B cell (primary cell): ENCODE measurements around the gene NUP98. TPM values are rescaled to one million over a fixed set of nuclear protein-coding genes. Genes with fewer than 3 reads are reported as not detected.

Experiments used
- ATAC-seq: fragments of 200-7000 bp; cut with Tn5 transposase; one replicate; pipeline ENCODE4 v1.10.0; 2021; ENCODE audit warnings: low read depth, mild to moderate bottlenecking, moderate number of reproducible peaks, moderate library complexity
- CTCF ChIA-PET: fragments of 350-600 bp; sonication (Branson Sonifier 250); formaldehyde crosslinking; loops from one replicate; lab custom pipeline; 2021; ENCODE audit warnings: antibody characterized with exemption, inconsistent platforms; lab: Charles Lee
- POLR2A ChIA-PET: fragments of 350-600 bp; sonication (Branson Sonifier 250); formaldehyde crosslinking; loops from one replicate; lab custom pipeline; 2021; ENCODE audit warnings: antibody characterized with exemption; lab: Charles Lee
- DNase-seq: peaks from one replicate; pipeline ENCODE4 v3.0.0; 2013
- H2AFZ ChIP-seq: 2 replicates; pipeline ENCODE4 v1.6.1; 2012; ENCODE audit warnings: mild to moderate bottlenecking, low read depth, low read length; ENCODE audit not compliant: insufficient read depth, poor library complexity, severe bottlenecking
- H3K27ac ChIP-seq, 2 donors: 1 replicate in 1 of 2; 2 replicates in 1 of 2; pipeline ENCODE4 v1.5.1; 2012 to 2013; ENCODE audit warnings: low read length in 2 of 2, mild to moderate bottlenecking in 2 of 2, moderate library complexity in 1 of 2
- H3K27me3 ChIP-seq, 4 experiments: fragments of 200-600 bp in 1 of 4; sonication (generic) in 1 of 4; replicated peaks in 1 of 4; 1 replicate in 2 of 4; 2 replicates in 2 of 4; pipeline versions ENCODE4 v1.6.1 to v1.7.0; 2013 to 2016; ENCODE audit warnings: low read length in 3 of 4, mild to moderate bottlenecking in 2 of 4, mixed read lengths in 1 of 4, moderate library complexity in 1 of 4; ENCODE audit not compliant: insufficient read depth in 4 of 4, control insufficient read depth in 3 of 4; ENCODE audit errors: control extremely low read depth in 1 of 4
- H3K36me3 ChIP-seq, 2 experiments: replicated peaks in 1 of 2; 1 replicate in 1 of 2; 2 replicates in 1 of 2; pipeline versions ENCODE4 v1.6.1 to v1.7.1; 2013; ENCODE audit warnings: low read length in 1 of 2; ENCODE audit not compliant: insufficient read depth in 2 of 2, control insufficient read depth in 1 of 2; ENCODE audit errors: control extremely low read depth in 1 of 2, extremely low read depth in 1 of 2
- H3K4me1 ChIP-seq, 2 donors: fragments of 200-600 bp in 1 of 2; sonication (generic) in 1 of 2; 1 replicate in 1 of 2; 2 replicates in 1 of 2; pipeline versions ENCODE4 v1.5.1 to v1.6.1; 2013 to 2017; ENCODE audit warnings: low read length in 2 of 2; ENCODE audit not compliant: control insufficient read depth in 2 of 2, insufficient read depth in 2 of 2
- H3K4me2 ChIP-seq: replicated peaks from 2 replicates; pipeline ENCODE3; 2012; ENCODE audit warnings: mild to moderate bottlenecking, low read depth, low read length; ENCODE audit not compliant: poor library complexity, severe bottlenecking
- H3K4me3 ChIP-seq, 5 experiments: fragments of 200-600 bp in 1 of 5; sonication (generic) in 1 of 5; 1 replicate in 3 of 5; 2 replicates in 2 of 5; pipeline versions ENCODE4 v1.5.1 to v1.7.0; 2011 to 2016; ENCODE audit warnings: low read length in 4 of 5, mild to moderate bottlenecking in 4 of 5, low read depth in 2 of 5, control low read depth in 1 of 5, moderate library complexity in 1 of 5; ENCODE audit not compliant: insufficient read depth in 1 of 5; ENCODE audit errors: control extremely low read depth in 1 of 5, extremely low read depth in 1 of 5
- H3K79me2 ChIP-seq: fragments of 200-600 bp; sonication (generic); one replicate; pipeline ENCODE4 v1.6.0; 2016; ENCODE audit warnings: low read length; ENCODE audit not compliant: control insufficient read depth, insufficient read depth
- H3K9ac ChIP-seq: fragments of 200-600 bp; sonication (generic); 2 replicates; pipeline ENCODE4 v1.6.1; 2017; ENCODE audit warnings: mild to moderate bottlenecking, low read length, moderate library complexity
- H3K9me3 ChIP-seq, 3 donors: one replicate each; pipeline versions ENCODE4 v1.6.1 to v1.7.1; 2013; ENCODE audit warnings: low read length in 2 of 3; ENCODE audit not compliant: control insufficient read depth in 2 of 3, insufficient read depth in 1 of 3; ENCODE audit errors: control extremely low read depth in 1 of 3
- H4K20me1 ChIP-seq: 2 replicates; pipeline ENCODE4 v1.6.0; 2012; ENCODE audit warnings: mild to moderate bottlenecking, low read length; ENCODE audit not compliant: insufficient read depth, control insufficient read depth, poor library complexity, severe bottlenecking
- H3K27ac Mint-ChIP-seq: one replicate; pipeline ENCODE4 v1.8.0; 2021; ENCODE audit warnings: mixed read lengths
- H3K27me3 Mint-ChIP-seq: one replicate; pipeline ENCODE4 v1.8.0; 2021; ENCODE audit warnings: mixed read lengths
- H3K4me1 Mint-ChIP-seq: one replicate; pipeline ENCODE4 v1.8.0; 2021; ENCODE audit warnings: mixed read lengths
- H3K4me3 Mint-ChIP-seq: one replicate; pipeline ENCODE4 v1.8.0; 2021; ENCODE audit warnings: mixed read lengths
- H3K9me3 Mint-ChIP-seq: one replicate; pipeline ENCODE4 v1.8.0; 2022; ENCODE audit warnings: mixed read lengths; ENCODE audit not compliant: insufficient read depth
- EZH2 ChIP-seq: IDR thresholded peaks from 2 replicates; pipeline ENCODE4 v1.6.1; 2012; ENCODE audit warnings: borderline replicate concordance, low read depth, mild to moderate bottlenecking, moderate library complexity, low read length; ENCODE audit not compliant: insufficient read depth, poor library complexity, severe bottlenecking
- WGBS: methylation state at CpG from one replicate; pipeline ENCODE4 v1.1.5; 2013; ENCODE audit warnings: missing lambda C conversion rate; ENCODE audit not compliant: insufficient coverage; 5-methylcytosine and 5-hydroxymethylcytosine counted together
- intact Hi-C: fragments of 100-400 bp; cut with micrococcal nuclease; formaldehyde crosslinking; loops from one replicate; pipeline ENCODE4 v1.10.0; 2022
- polyA plus RNA-seq: library from polyadenylated mRNA; depleted of rRNA; stranded (reverse); fragments of >200 nt; gene quantifications from 2 replicates; pipeline ENCODE4 v1.2.3, GENCODE V29; 2012
- total RNA-seq, 2 donors: library from RNA; stranded (reverse); fragments of 120-200 nt in 1 of 2; gene quantifications; 1 replicate in 1 of 2; 2 replicates in 1 of 2; pipeline versions ENCODE4 v1.2.3 to v1.2.4, GENCODE V29; 2013 to 2022
- TF ChIP-seq, protein P1 (sequence below): fragments of 200-600 bp; IDR thresholded peaks from one replicate; pipeline ENCODE4 v1.8.0; 2022; ENCODE audit warnings: antibody characterized with exemption, mild to moderate bottlenecking

Gene NUP98
- total and polyA plus RNA-seq, 2 donors (not counting 1 experiment from before 2014, with no cell fraction given) = 99.8 to 111 TPM

GRCh38 chr11:3669742-3670183 is 127.6 kb downstream of the NUP98 start:
- Histone ChIP-seq H3K27me3 (no peaks in the 10 kb centered on the region), H3K27ac (no peak overlapping the region), H3K9ac (no peak overlapping the region), H4K20me1 (no peaks in the 10 kb centered on the region), H3K4me2 (no peak overlapping the region), H3K79me2 (no peaks in the 10 kb centered on the region), H3K4me3 (no peak overlapping the region), H3K9me3 (no peaks in the 10 kb centered on the region), H2AFZ (no peak overlapping the region), H3K36me3 (peaks cover 0 to 60% of the 10 kb centered on the region in 2 experiments), H3K4me1 (no peaks in the 10 kb centered on the region)
- ChIA-PET CTCF (no interaction called here), POLR2A (no interaction called here)
- Mint-ChIP-seq H3K27me3 (no peaks in the 10 kb centered on the region), H3K4me3 (no peak overlapping the region), H3K9me3 (no peaks in the 10 kb centered on the region), H3K27ac (no peak overlapping the region), H3K4me1 (no peaks in the 10 kb centered on the region)
- intact Hi-C loops = no loop called here
- TF ChIP-seq, protein P1, sequence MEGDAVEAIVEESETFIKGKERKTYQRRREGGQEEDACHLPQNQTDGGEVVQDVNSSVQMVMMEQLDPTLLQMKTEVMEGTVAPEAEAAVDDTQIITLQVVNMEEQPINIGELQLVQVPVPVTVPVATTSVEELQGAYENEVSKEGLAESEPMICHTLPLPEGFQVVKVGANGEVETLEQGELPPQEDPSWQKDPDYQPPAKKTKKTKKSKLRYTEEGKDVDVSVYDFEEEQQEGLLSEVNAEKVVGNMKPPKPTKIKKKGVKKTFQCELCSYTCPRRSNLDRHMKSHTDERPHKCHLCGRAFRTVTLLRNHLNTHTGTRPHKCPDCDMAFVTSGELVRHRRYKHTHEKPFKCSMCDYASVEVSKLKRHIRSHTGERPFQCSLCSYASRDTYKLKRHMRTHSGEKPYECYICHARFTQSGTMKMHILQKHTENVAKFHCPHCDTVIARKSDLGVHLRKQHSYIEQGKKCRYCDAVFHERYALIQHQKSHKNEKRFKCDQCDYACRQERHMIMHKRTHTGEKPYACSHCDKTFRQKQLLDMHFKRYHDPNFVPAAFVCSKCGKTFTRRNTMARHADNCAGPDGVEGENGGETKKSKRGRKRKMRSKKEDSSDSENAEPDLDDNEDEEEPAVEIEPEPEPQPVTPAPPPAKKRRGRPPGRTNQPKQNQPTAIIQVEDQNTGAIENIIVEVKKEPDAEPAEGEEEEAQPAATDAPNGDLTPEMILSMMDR = no peak
- TF ChIP-seq EZH2 = no peak
- ATAC-seq (no peak), DNase-seq (no peak)
- WGBS = 98% methylated on average over 5 of the region's 5 CpGs

DNA sequence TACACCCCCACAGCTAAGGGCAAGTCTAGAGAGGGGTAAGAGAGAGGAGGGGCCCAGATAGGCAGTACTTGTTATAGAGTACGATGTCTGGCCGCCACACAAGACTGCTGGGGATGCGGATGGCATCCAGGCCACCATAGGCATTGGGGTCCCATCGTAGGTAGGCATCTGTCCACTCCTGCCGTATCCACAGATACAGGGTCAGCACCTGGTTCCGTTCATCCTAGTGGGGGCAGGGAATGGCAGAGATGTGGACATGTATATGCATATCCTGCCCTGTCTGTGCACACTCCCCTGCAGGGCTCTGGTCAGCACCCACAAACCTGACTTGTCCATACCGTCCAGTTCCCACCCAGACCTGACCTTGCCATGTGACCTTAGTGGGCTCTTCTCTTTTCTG is 128.2 kb downstream of the NUP98 start:
- Mint-ChIP-seq H3K9me3 (no peaks in the 10 kb centered on the region), H3K4me3 (no peak overlapping the region), H3K27me3 (no peaks in the 10 kb centered on the region), H3K27ac (no peak overlapping the region), H3K4me1 (no peaks in the 10 kb centered on the region)
- no peak for DNase-seq
- Histone ChIP-seq H3K9ac (no peak overlapping the region), H3K27me3 (no peaks in the 10 kb centered on the region), H2AFZ (no peak overlapping the region), H3K4me1 (no peaks in the 10 kb centered on the region), H3K4me3 (no peak overlapping the region), H3K27ac (no peak overlapping the region), H3K79me2 (no peaks in the 10 kb centered on the region), H3K4me2 (no peak overlapping the region), H3K9me3 (no peaks in the 10 kb centered on the region), H3K36me3 (peaks cover 0 to 54% of the 10 kb centered on the region in 2 experiments), H4K20me1 (no peaks in the 10 kb centered on the region)
- WGBS = 96% methylated on average over 7 of the region's 7 CpGs
- ChIA-PET POLR2A (no interaction called here), CTCF (interaction anchor here (1.0 kb wide), 1 partner anchor 16 kb away, joined by 3 read pairs; no protein-coding TSS in a partner anchor)
- intact Hi-C loops = no loop called here
- no peak for ATAC-seq
- no peak for TF ChIP-seq EZH2
- TF ChIP-seq, protein P1 = no peak
